Thoracic aorta (tissue), 2 donors: ENCODE measurements around the gene UGT1A6. TPM values are rescaled to one million over a fixed set of nuclear protein-coding genes. Genes with fewer than 3 reads are reported as not detected.

Experiments used
- ATAC-seq: fragments of 150-250 bp; one replicate; pipeline ENCODE4 v1.8.0; 2017; ENCODE audit warnings: low read depth; ENCODE audit not compliant: insufficient number of reproducible peaks, low FRiP score
- DNase-seq: peaks from one replicate; pipeline ENCODE4 v3.0.0-alpha.2; 2020; ENCODE audit warnings: low spot score
- H3K27ac ChIP-seq, 2 donors: fragments of 200-600 bp; sonication (generic); 1 replicate in 1 of 2; 2 replicates in 1 of 2; pipeline ENCODE4 v1.5.1; 2016; ENCODE audit warnings: mild to moderate bottlenecking in 2 of 2, moderate library complexity in 2 of 2
- H3K27me3 ChIP-seq: fragments of 200-600 bp; sonication (generic); replicated peaks from 2 replicates; pipeline ENCODE4 v1.6.0; 2016; ENCODE audit warnings: mild to moderate bottlenecking; ENCODE audit not compliant: insufficient read depth
- H3K36me3 ChIP-seq: fragments of 200-600 bp; sonication (generic); one replicate; pipeline ENCODE4 v1.5.1; 2016
- H3K4me1 ChIP-seq, 2 donors: fragments of 200-600 bp; sonication (generic); 1 replicate in 1 of 2; 2 replicates in 1 of 2; pipeline versions ENCODE4 v1.5.1 to v1.6.0; 2016; ENCODE audit warnings: low read depth in 2 of 2, mild to moderate bottlenecking in 1 of 2; ENCODE audit not compliant: control insufficient read depth in 1 of 2
- H3K4me3 ChIP-seq: fragments of 200-600 bp; sonication (generic); 2 replicates; pipeline ENCODE4 v1.5.1; 2016; ENCODE audit warnings: mild to moderate bottlenecking
- H3K9me3 ChIP-seq: fragments of 200-600 bp; sonication (generic); 2 replicates; pipeline ENCODE4 v1.5.1; 2016
- CTCF ChIP-seq: fragments of 200-600 bp; sonication (generic); IDR thresholded peaks from one replicate; pipeline ENCODE4 v1.5.1; 2019; ENCODE audit warnings: antibody characterized with exemption
- total RNA-seq, 2 donors: library from RNA; depleted of rRNA; stranded (reverse); fragments of >200 nt; gene quantifications; one replicate each; pipeline versions ENCODE4 v1.1.0 to v1.2.3, GENCODE V29; 2016

Gene UGT1A6
- total RNA-seq, 2 donors from 2014 or later, result not detected

- ATAC-seq, result no peak
- Histone ChIP-seq H3K4me1 (no peaks in the 10 kb centered on the region), H3K36me3 (no peaks in the 10 kb centered on the region), H3K9me3 (no peaks in the 10 kb centered on the region), H3K4me3 (no peak overlapping the region), H3K27me3 (no peaks in the 10 kb centered on the region), H3K27ac (no peak overlapping the region)
- TF ChIP-seq CTCF, result no peak
- no peak for DNase-seq
Measured at GRCh38 chr2:233756429-233757081, 63.9 kb downstream of the UGT1A6 start.

- Histone ChIP-seq H3K36me3 (no peaks in the 10 kb centered on the region), H3K4me3 (no peak overlapping the region), H3K27ac (no peak overlapping the region), H3K27me3 (no peaks in the 10 kb centered on the region), H3K4me1 (no peaks in the 10 kb centered on the region), H3K9me3 (no peaks in the 10 kb centered on the region)
- no peak for DNase-seq
- no peak for ATAC-seq
- no peak for TF ChIP-seq CTCF
Measured at GRCh38 chr2:233758141-233758540, 65.5 kb downstream of the UGT1A6 start.

GRCh38 chr2:233758849-233759248, 66.2 kb downstream of the UGT1A6 start:
- H3K36me3 ChIP-seq, result no peaks in the 10 kb centered on the region
- no peaks in the 10 kb centered on the region for H3K4me1 ChIP-seq
- no peaks in the 10 kb centered on the region for H3K27me3 ChIP-seq
- no peak for ATAC-seq
- DNase-seq, result no peak
- no peak for TF ChIP-seq CTCF
- H3K4me3 ChIP-seq, result no peak overlapping the region
- H3K27ac ChIP-seq, result no peak overlapping the region
- H3K9me3 ChIP-seq, result no peaks in the 10 kb centered on the region

GRCh38 chr2:233760043-233760442, 67.4 kb downstream of the UGT1A6 start, which contains the start of gene UGT1A1:
Gene UGT1A1 (plus strand): TSS chr2:233760270. CDS start chr2:233760288, 18 bp downstream.
- Histone ChIP-seq H3K36me3 (no peaks in the 10 kb centered on the region), H3K27me3 (no peaks in the 10 kb centered on the region), H3K4me1 (no peaks in the 10 kb centered on the region), H3K4me3 (no peak within 1 kb of the TSS), H3K27ac (no peak within 1 kb of the TSS), H3K9me3 (no peaks in the 10 kb centered on the region)
- DNase-seq, result no peak
- no peak for ATAC-seq
- no peak for TF ChIP-seq CTCF

DNA sequence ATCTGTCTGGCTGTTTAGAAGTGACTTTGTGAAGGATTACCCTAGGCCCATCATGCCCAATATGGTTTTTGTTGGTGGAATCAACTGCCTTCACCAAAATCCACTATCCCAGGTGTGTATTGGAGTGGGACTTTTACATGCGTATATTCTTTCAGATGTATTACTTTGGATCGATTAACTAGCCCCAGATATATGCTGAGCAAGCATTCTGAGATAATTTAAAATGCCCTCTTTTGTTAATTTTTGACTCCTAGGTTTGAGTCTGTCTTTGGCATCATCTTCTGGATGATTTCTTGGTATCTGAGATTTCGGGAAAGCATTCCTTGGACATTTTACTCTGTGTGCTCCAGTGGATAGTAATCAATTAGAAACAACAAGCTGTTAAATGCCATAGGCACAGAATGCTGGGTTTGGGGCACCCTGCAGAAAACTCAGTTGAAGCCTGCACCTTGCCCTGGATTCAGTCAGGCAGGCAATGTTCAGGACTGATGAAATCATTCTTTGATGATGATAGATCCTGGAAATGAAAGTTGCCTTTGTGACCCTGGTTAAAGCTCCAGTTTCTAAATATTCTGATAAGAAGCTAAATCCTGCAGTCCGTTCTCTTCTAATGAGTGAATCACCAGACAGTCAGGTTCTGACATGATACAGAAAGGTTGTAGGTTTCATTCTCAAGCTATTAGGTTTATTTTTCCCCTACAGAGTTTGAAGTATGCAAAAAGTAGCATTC, 68.5 kb downstream of the UGT1A6 start:
- TF ChIP-seq CTCF, result no peak
- H3K36me3 ChIP-seq, result no peaks in the 10 kb centered on the region
- H3K27me3 ChIP-seq, result no peaks in the 10 kb centered on the region
- ATAC-seq (no peak), DNase-seq (no peak)
- no peak overlapping the region for H3K4me3 ChIP-seq
- no peaks in the 10 kb centered on the region for H3K9me3 ChIP-seq
- no peaks in the 10 kb centered on the region for H3K4me1 ChIP-seq
- H3K27ac ChIP-seq, result no peak overlapping the region
